GM23338 (cell line): ENCODE measurements around the gene NPAT. TPM values are rescaled to one million over a fixed set of nuclear protein-coding genes. Genes with fewer than 3 reads are reported as not detected.

Experiments used
- ATAC-seq: fragments of 200-7000 bp; cut with Tn5 transposase; 3 replicates; pipeline ENCODE4 v1.9.1; 2020
- DNase-seq: peaks from one replicate; pipeline ENCODE4 v3.0.0-alpha.2; 2015; ENCODE audit warnings: low spot score
- H2AFZ ChIP-seq: fragments of 200-600 bp; sonication (generic); 2 replicates; pipeline ENCODE4 v1.8.0; 2016; ENCODE audit warnings: antibody characterized with exemption, mild to moderate bottlenecking, moderate library complexity
- H3F3A ChIP-seq: fragments of 200-600 bp; sonication (generic); replicated peaks from 2 replicates; pipeline ENCODE4 v1.8.0; 2017; ENCODE audit warnings: antibody characterized with exemption, mixed run types, low read depth
- H3K27ac ChIP-seq: fragments of 200-600 bp; sonication (generic); 2 replicates; pipeline ENCODE4 v1.6.1; 2016; ENCODE audit warnings: low read depth
- H3K27me3 ChIP-seq: fragments of 200-600 bp; sonication (generic); 2 replicates; pipeline ENCODE4 v1.8.0; 2016; ENCODE audit warnings: mild to moderate bottlenecking, mixed run types, moderate library complexity; ENCODE audit not compliant: insufficient read depth
- H3K36me3 ChIP-seq: fragments of 200-600 bp; sonication (generic); 2 replicates; pipeline ENCODE4 v1.8.0; 2016; ENCODE audit warnings: mild to moderate bottlenecking; ENCODE audit not compliant: insufficient read depth
- H3K4me1 ChIP-seq: fragments of 200-600 bp; sonication (generic); 2 replicates; pipeline ENCODE4 v1.8.0; 2016; ENCODE audit warnings: mild to moderate bottlenecking, moderate library complexity; ENCODE audit not compliant: insufficient read depth
- H3K4me2 ChIP-seq: fragments of 200-600 bp; sonication (generic); 2 replicates; pipeline ENCODE4 v1.7.1; 2017; ENCODE audit warnings: mixed run types
- H3K4me3 ChIP-seq: fragments of 200-600 bp; sonication (generic); 2 replicates; pipeline ENCODE4 v1.6.1; 2016; ENCODE audit warnings: mixed run types
- H3K79me2 ChIP-seq: fragments of 200-600 bp; sonication (generic); replicated peaks from 2 replicates; pipeline ENCODE4 v1.8.0; 2017; ENCODE audit warnings: mild to moderate bottlenecking; ENCODE audit not compliant: insufficient read depth
- H3K9me2 ChIP-seq: fragments of 200-600 bp; sonication (generic); 2 replicates; pipeline ENCODE4 v1.8.0; 2017; ENCODE audit not compliant: insufficient read depth
- H4K20me1 ChIP-seq: fragments of 200-600 bp; sonication (generic); replicated peaks from 2 replicates; pipeline ENCODE4 v1.8.0; 2017; ENCODE audit warnings: mild to moderate bottlenecking; ENCODE audit not compliant: insufficient read depth
- H3K27ac Mint-ChIP-seq: 2 replicates; pipeline ENCODE4 v1.8.0; 2020; ENCODE audit warnings: inconsistent platforms, mild to moderate bottlenecking, moderate library complexity, mixed read lengths
- H3K27me3 Mint-ChIP-seq: 3 replicates; pipeline ENCODE4 v1.8.0; 2022; ENCODE audit warnings: low read depth, mild to moderate bottlenecking, moderate library complexity, mixed read lengths, inconsistent platforms; ENCODE audit not compliant: insufficient read depth, poor library complexity
- H3K36me3 Mint-ChIP-seq: 3 replicates; pipeline ENCODE4 v1.8.0; 2021; ENCODE audit warnings: low read depth, mild to moderate bottlenecking, inconsistent platforms, moderate library complexity, mixed read lengths
- H3K4me1 Mint-ChIP-seq: 3 replicates; pipeline ENCODE4 v1.8.0; 2020; ENCODE audit warnings: mild to moderate bottlenecking, inconsistent platforms, mixed read lengths
- H3K4me3 Mint-ChIP-seq: 3 replicates; pipeline ENCODE4 v1.8.0; 2021; ENCODE audit warnings: moderate library complexity, mild to moderate bottlenecking, inconsistent platforms, mixed read lengths
- H3K9me3 Mint-ChIP-seq: 3 replicates; pipeline ENCODE4 v1.8.0; 2020; ENCODE audit warnings: moderate library complexity, mild to moderate bottlenecking, inconsistent platforms, mixed read lengths
- CREB1 ChIP-seq: fragments of 250-450 bp; sonication (Bioruptor Pico); IDR thresholded peaks from 2 replicates; pipeline ENCODE4 v1.5.0; 2020; ENCODE audit warnings: low read depth, mild to moderate bottlenecking, moderate library complexity
- CTCF ChIP-seq, 2 experiments: fragments of 200-600 bp in 1 of 2; sonication (generic) in 1 of 2; conservative IDR thresholded peaks; 2 replicates each; pipeline versions ENCODE4 v1.5.1 to v1.6.1; 2016 to 2017; ENCODE audit warnings: antibody characterized with exemption in 2 of 2, low read depth in 2 of 2, mild to moderate bottlenecking in 2 of 2, moderate library complexity in 1 of 2
- ETS1 ChIP-seq: IDR thresholded peaks from 2 replicates; pipeline ENCODE4 v1.6.1; 2016; ENCODE audit warnings: antibody characterized with exemption
- EZH2phosphoT487 ChIP-seq: fragments of 200-600 bp; sonication (generic); IDR thresholded peaks from one replicate; pipeline ENCODE4 v1.8.1; 2018; ENCODE audit warnings: antibody characterized with exemption; ENCODE audit not compliant: unreplicated experiment
- JUNB ChIP-seq: IDR thresholded peaks from one replicate; pipeline ENCODE4 v1.6.1; 2016; ENCODE audit warnings: antibody characterized with exemption; ENCODE audit not compliant: unreplicated experiment
- NANOG ChIP-seq: IDR thresholded peaks from 2 replicates; pipeline ENCODE4 v1.6.1; 2016; ENCODE audit warnings: antibody characterized with exemption, borderline replicate concordance
- POLR2AphosphoS5 ChIP-seq: IDR thresholded peaks from 2 replicates; pipeline ENCODE4 v1.6.1; 2016; ENCODE audit warnings: antibody characterized with exemption, low read depth
- ZNF114 ChIP-seq: fragments of 250-450 bp; sonication (Bioruptor Pico); IDR thresholded peaks from 2 replicates; pipeline ENCODE4 v1.5.0; 2020; ENCODE audit warnings: mild to moderate bottlenecking, moderate library complexity
- ZNF331 ChIP-seq: fragments of 250-450 bp; sonication (Bioruptor Pico); IDR thresholded peaks from 2 replicates; pipeline ENCODE4 v1.5.0; 2020; ENCODE audit warnings: low read depth, mild to moderate bottlenecking, moderate library complexity
- ZNF462 ChIP-seq: fragments of 250-450 bp; sonication (Bioruptor Pico); IDR thresholded peaks from 2 replicates; pipeline ENCODE4 v1.5.0; 2020; ENCODE audit warnings: mild to moderate bottlenecking, moderate library complexity
- polyA plus RNA-seq: library from polyadenylated mRNA; unstranded; fragments of >200 nt; fragmentation: Nextera tagmentation; extraction: Ambion mirVana; gene quantifications from 2 replicates; pipeline ENCODE4 v1.2.1, GENCODE V29; 2016
- total RNA-seq: library from RNA; depleted of rRNA; stranded (reverse); fragments of >200 nt; shearing (Covaris generic); gene quantifications from 2 replicates; pipeline ENCODE4 v1.2.3, GENCODE V29; 2014
- TF ChIP-seq, protein P1 (sequence below): IDR thresholded peaks from one replicate; pipeline ENCODE4 v1.6.1; 2018; ENCODE audit warnings: antibody characterized with exemption; ENCODE audit not compliant: unreplicated experiment

NPAT gene
- total and polyA plus RNA-seq, 2 experiments from 2014 or later, result 24.2 to 25.1 TPM

- no peaks in the 10 kb centered on the region for H3K27me3 ChIP-seq
- Mint-ChIP-seq H3K4me1 (peaks cover 13% of the 10 kb centered on the region; the same call in 2 of the 3 replicates), H3K4me3 (no peak overlapping the region), H3K27me3 (peaks cover 4% of the 10 kb centered on the region), H3K36me3 (peaks cover 68% of the 10 kb centered on the region), H3K27ac (no peak overlapping the region), H3K9me3 (peaks cover 42% of the 10 kb centered on the region)
- H3K79me2 ChIP-seq, result peaks cover 87% of the 10 kb centered on the region
- H3K9me2 ChIP-seq, result no peaks in the 10 kb centered on the region
- no peak overlapping the region for H2AFZ ChIP-seq
- TF ChIP-seq POLR2AphosphoS5, result no peak
- no peak for TF ChIP-seq NANOG
- TF ChIP-seq EZH2phosphoT487, result no peak
- TF ChIP-seq, protein P1, sequence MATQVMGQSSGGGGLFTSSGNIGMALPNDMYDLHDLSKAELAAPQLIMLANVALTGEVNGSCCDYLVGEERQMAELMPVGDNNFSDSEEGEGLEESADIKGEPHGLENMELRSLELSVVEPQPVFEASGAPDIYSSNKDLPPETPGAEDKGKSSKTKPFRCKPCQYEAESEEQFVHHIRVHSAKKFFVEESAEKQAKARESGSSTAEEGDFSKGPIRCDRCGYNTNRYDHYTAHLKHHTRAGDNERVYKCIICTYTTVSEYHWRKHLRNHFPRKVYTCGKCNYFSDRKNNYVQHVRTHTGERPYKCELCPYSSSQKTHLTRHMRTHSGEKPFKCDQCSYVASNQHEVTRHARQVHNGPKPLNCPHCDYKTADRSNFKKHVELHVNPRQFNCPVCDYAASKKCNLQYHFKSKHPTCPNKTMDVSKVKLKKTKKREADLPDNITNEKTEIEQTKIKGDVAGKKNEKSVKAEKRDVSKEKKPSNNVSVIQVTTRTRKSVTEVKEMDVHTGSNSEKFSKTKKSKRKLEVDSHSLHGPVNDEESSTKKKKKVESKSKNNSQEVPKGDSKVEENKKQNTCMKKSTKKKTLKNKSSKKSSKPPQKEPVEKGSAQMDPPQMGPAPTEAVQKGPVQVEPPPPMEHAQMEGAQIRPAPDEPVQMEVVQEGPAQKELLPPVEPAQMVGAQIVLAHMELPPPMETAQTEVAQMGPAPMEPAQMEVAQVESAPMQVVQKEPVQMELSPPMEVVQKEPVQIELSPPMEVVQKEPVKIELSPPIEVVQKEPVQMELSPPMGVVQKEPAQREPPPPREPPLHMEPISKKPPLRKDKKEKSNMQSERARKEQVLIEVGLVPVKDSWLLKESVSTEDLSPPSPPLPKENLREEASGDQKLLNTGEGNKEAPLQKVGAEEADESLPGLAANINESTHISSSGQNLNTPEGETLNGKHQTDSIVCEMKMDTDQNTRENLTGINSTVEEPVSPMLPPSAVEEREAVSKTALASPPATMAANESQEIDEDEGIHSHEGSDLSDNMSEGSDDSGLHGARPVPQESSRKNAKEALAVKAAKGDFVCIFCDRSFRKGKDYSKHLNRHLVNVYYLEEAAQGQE, result no peak
- TF ChIP-seq ETS1, result no peak
- TF ChIP-seq CTCF (conservative IDR thresholded peaks at IDR 0.05; ENCODE audit: low read depth in 2 of 2), result no peak
- TF ChIP-seq ZNF462 (CRISPR knock-in tag), result no peak
- TF ChIP-seq JUNB, result no peak
- no peak for TF ChIP-seq ZNF331 (CRISPR knock-in tag)
- TF ChIP-seq CREB1 (CRISPR knock-in tag), result no peak
- TF ChIP-seq ZNF114 (CRISPR knock-in tag), result no peak
- no peaks in the 10 kb centered on the region for H3F3A ChIP-seq
- H4K20me1 ChIP-seq, result peaks cover 13% of the 10 kb centered on the region; the same call in 1 of the 2 replicates
- H3K4me2 ChIP-seq, result no peak overlapping the region
- H3K4me3 ChIP-seq, result no peak overlapping the region
- peaks cover 17% of the 10 kb centered on the region for H3K4me1 ChIP-seq
- H3K36me3 ChIP-seq, result peaks cover 38% of the 10 kb centered on the region
- H3K27ac ChIP-seq, result no peak overlapping the region
- DNase-seq (no peak), ATAC-seq (no peak)
Measured at GRCh38 chr11:108203075-108203474, 19.4 kb downstream of the NPAT start.
